Measurements from ENCODE around the gene CNGB1. TPM values are rescaled to one million over a fixed set of nuclear protein-coding genes. Genes with fewer than 3 reads are reported as not detected.

CNGB1 gene
- total RNA-seq, 2 experiments from 2014 or later, result not detected

GRCh38 chr16:57994361-57994760, 23.4 kb upstream of the CNGB1 start:
- H3K36me3 ChIP-seq (ENCODE audit: insufficient read depth, low read length), result peaks cover 10% of the 10 kb centered on the region
- H3K9me3 ChIP-seq (ENCODE audit: low read length), result no peaks in the 10 kb centered on the region
- H4K20me1 ChIP-seq (ENCODE audit: insufficient read depth, low read length), result no peaks in the 10 kb centered on the region
- CTCF ChIA-PET (ENCODE audit: unreplicated experiment), result no interaction called here
- no peak for TF ChIP-seq EZH2phosphoT487 (IDR thresholded peaks at IDR 0.05; ENCODE audit: borderline replicate concordance, low read depth, low read length)
- TF ChIP-seq, protein P1, sequence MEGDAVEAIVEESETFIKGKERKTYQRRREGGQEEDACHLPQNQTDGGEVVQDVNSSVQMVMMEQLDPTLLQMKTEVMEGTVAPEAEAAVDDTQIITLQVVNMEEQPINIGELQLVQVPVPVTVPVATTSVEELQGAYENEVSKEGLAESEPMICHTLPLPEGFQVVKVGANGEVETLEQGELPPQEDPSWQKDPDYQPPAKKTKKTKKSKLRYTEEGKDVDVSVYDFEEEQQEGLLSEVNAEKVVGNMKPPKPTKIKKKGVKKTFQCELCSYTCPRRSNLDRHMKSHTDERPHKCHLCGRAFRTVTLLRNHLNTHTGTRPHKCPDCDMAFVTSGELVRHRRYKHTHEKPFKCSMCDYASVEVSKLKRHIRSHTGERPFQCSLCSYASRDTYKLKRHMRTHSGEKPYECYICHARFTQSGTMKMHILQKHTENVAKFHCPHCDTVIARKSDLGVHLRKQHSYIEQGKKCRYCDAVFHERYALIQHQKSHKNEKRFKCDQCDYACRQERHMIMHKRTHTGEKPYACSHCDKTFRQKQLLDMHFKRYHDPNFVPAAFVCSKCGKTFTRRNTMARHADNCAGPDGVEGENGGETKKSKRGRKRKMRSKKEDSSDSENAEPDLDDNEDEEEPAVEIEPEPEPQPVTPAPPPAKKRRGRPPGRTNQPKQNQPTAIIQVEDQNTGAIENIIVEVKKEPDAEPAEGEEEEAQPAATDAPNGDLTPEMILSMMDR (conservative IDR thresholded peaks at IDR 0.05; ENCODE audit: low read length), result no peak
- H3K4me2 ChIP-seq (ENCODE audit: low read length), result no peak overlapping the region
- no peaks in the 10 kb centered on the region for H3K9me2 ChIP-seq (ENCODE audit: insufficient read depth, low read length)
- no peak overlapping the region for H2AFZ ChIP-seq (ENCODE audit: low read length)
- intact Hi-C loops (cut with micrococcal nuclease; ENCODE audit: unreplicated experiment), result no loop called here
- no peaks in the 10 kb centered on the region for H3K79me2 ChIP-seq (ENCODE audit: insufficient read depth, low read depth, low read length)
- no peak overlapping the region for H3K4me3 ChIP-seq (ENCODE audit: low read depth, low read length, poor library complexity, severe bottlenecking)
- no peak overlapping the region for H3K27ac ChIP-seq (ENCODE audit: low read depth, low read length, poor library complexity, severe bottlenecking)
- no TSS peak for BruUV-seq (replicated peaks)
- H3K4me1 ChIP-seq (ENCODE audit: insufficient read depth, low read length, poor library complexity, severe bottlenecking), result peaks cover 8% of the 10 kb centered on the region
- DNase-seq (ENCODE audit: low spot score), result no peak
- POLR2A ChIA-PET, result no interaction called here

- Histone ChIP-seq H3K36me3 (ENCODE audit: insufficient read depth, low read length) (peaks cover 10% of the 10 kb centered on the region), H3K4me3 (ENCODE audit: low read depth, low read length, poor library complexity, severe bottlenecking) (no peak overlapping the region), H3K4me2 (ENCODE audit: low read length) (no peak overlapping the region), H3K9me2 (ENCODE audit: insufficient read depth, low read length) (no peaks in the 10 kb centered on the region), H3K9me3 (ENCODE audit: low read length) (no peaks in the 10 kb centered on the region), H3K4me1 (ENCODE audit: insufficient read depth, low read length, poor library complexity, severe bottlenecking) (peaks cover 4% of the 10 kb centered on the region), H3K79me2 (ENCODE audit: insufficient read depth, low read depth, low read length) (no peaks in the 10 kb centered on the region), H2AFZ (ENCODE audit: low read length) (no peak overlapping the region), H3K27ac (ENCODE audit: low read depth, low read length, poor library complexity, severe bottlenecking) (no peak overlapping the region), H4K20me1 (ENCODE audit: insufficient read depth, low read length) (no peaks in the 10 kb centered on the region)
- no peak for DNase-seq (ENCODE audit: low spot score)
- BruUV-seq (replicated peaks), result no TSS peak
- TF ChIP-seq, protein P1 (conservative IDR thresholded peaks at IDR 0.05; ENCODE audit: low read length), result no peak
- no peak for TF ChIP-seq EZH2phosphoT487 (IDR thresholded peaks at IDR 0.05; ENCODE audit: borderline replicate concordance, low read depth, low read length)
- intact Hi-C loops (cut with micrococcal nuclease; ENCODE audit: unreplicated experiment), result no loop called here
- CTCF ChIA-PET (ENCODE audit: unreplicated experiment), result no interaction called here
- POLR2A ChIA-PET, result interaction anchor here (1.2 kb wide), 1 partner anchor 24 kb away, joined by 4 read pairs; no protein-coding TSS in a partner anchor
Observed at GRCh38 chr16:57993897-57994296, 23.0 kb upstream of the CNGB1 start.

GRCh38 chr16:57993438-57993837, 22.5 kb upstream of the CNGB1 start:
- no peaks in the 10 kb centered on the region for H3K9me3 ChIP-seq (ENCODE audit: low read length)
- H3K4me1 ChIP-seq (ENCODE audit: insufficient read depth, low read length, poor library complexity, severe bottlenecking), result no peaks in the 10 kb centered on the region
- no peaks in the 10 kb centered on the region for H4K20me1 ChIP-seq (ENCODE audit: insufficient read depth, low read length)
- TF ChIP-seq, protein P1 (conservative IDR thresholded peaks at IDR 0.05; ENCODE audit: low read length), result no peak
- TF ChIP-seq EZH2phosphoT487 (IDR thresholded peaks at IDR 0.05; ENCODE audit: borderline replicate concordance, low read depth, low read length), result no peak
- intact Hi-C loops (cut with micrococcal nuclease; ENCODE audit: unreplicated experiment), result no loop called here
- H3K4me3 ChIP-seq (ENCODE audit: low read depth, low read length, poor library complexity, severe bottlenecking), result no peak overlapping the region
- H3K9me2 ChIP-seq (ENCODE audit: insufficient read depth, low read length), result no peaks in the 10 kb centered on the region
- H3K36me3 ChIP-seq (ENCODE audit: insufficient read depth, low read length), result peaks cover 10% of the 10 kb centered on the region
- H3K79me2 ChIP-seq (ENCODE audit: insufficient read depth, low read depth, low read length), result no peaks in the 10 kb centered on the region
- no peak overlapping the region for H3K27ac ChIP-seq (ENCODE audit: low read depth, low read length, poor library complexity, severe bottlenecking)
- H2AFZ ChIP-seq (ENCODE audit: low read length), result no peak overlapping the region
- ChIA-PET CTCF (ENCODE audit: unreplicated experiment) (no interaction called here), POLR2A (interaction anchor here (1.2 kb wide), 1 partner anchor 23 kb away, joined by 4 read pairs; no protein-coding TSS in a partner anchor)
- no TSS peak for BruUV-seq (replicated peaks)
- DNase-seq (ENCODE audit: low spot score), result no peak
- H3K4me2 ChIP-seq (ENCODE audit: low read length), result no peak overlapping the region

Measured in OCI-LY7 (cell line).